Measurements from ENCODE around the gene PSKH1.
"Not testable (repeated sequence)": the region's sequence is repeated elsewhere in the genome, so short reads cannot be mapped to it uniquely, and the experiment has no call there.

PSKH1 gene

GRCh38 chr16:67914758-67915495 lies 21.9 kb downstream of the PSKH1 start:
- Histone ChIP-seq H3K4me3 (ENCODE audit: low read depth, low read length) (no peak overlapping the region), H3K4me1 (peaks cover 28% of the 10 kb centered on the region), H3K9me3 (no peaks in the 10 kb centered on the region), H3K27me3 (no peaks in the 10 kb centered on the region), H3K36me3 (no peaks in the 10 kb centered on the region)
- no peak for TF ChIP-seq CTCF (IDR thresholded peaks at IDR 0.05; ENCODE audit: low read depth, low read length)
- no peak for DNase-seq

GRCh38 chr16:67915496-67915769 lies 22.4 kb downstream of the PSKH1 start:
- not testable (repeated sequence) for H3K9me3 ChIP-seq; H3K27me3 ChIP-seq; H3K36me3 ChIP-seq; DNase-seq; H3K4me3 ChIP-seq (ENCODE audit: low read depth, low read length)
- peaks cover 28% of the 10 kb centered on the region for H3K4me1 ChIP-seq

- no peak for DNase-seq
- Histone ChIP-seq H3K36me3 (no peaks in the 10 kb centered on the region), H3K27me3 (no peaks in the 10 kb centered on the region), H3K9me3 (no peaks in the 10 kb centered on the region), H3K4me1 (peaks cover 28% of the 10 kb centered on the region), H3K4me3 (ENCODE audit: low read depth, low read length) (no peak overlapping the region)
- no peak for TF ChIP-seq CTCF (IDR thresholded peaks at IDR 0.05; ENCODE audit: low read depth, low read length)
Observed at GRCh38 chr16:67915831-67916723, 23.0 kb downstream of the PSKH1 start.

- Histone ChIP-seq H3K36me3 (no peaks in the 10 kb centered on the region), H3K4me1 (peaks cover 28% of the 10 kb centered on the region), H3K9me3 (no peaks in the 10 kb centered on the region), H3K4me3 (ENCODE audit: low read depth, low read length) (no peak overlapping the region), H3K27me3 (no peaks in the 10 kb centered on the region)
- no peak for TF ChIP-seq CTCF (IDR thresholded peaks at IDR 0.05; ENCODE audit: low read depth, low read length)
- DNase-seq: peak; percentile 61
Observed at GRCh38 chr16:67917140-67917851, 24.2 kb downstream of the PSKH1 start.

GRCh38 chr16:67917852-67918236 lies 24.8 kb downstream of the PSKH1 start:
- H3K9me3 ChIP-seq: no peaks in the 10 kb centered on the region
- no peak overlapping the region for H3K4me3 ChIP-seq (ENCODE audit: low read depth, low read length)
- no peak for DNase-seq
- H3K36me3 ChIP-seq: no peaks in the 10 kb centered on the region
- H3K27me3 ChIP-seq: no peaks in the 10 kb centered on the region
- H3K4me1 ChIP-seq: peaks cover 28% of the 10 kb centered on the region
- no peak for TF ChIP-seq CTCF (IDR thresholded peaks at IDR 0.05; ENCODE audit: low read depth, low read length)

GRCh38 chr16:67919622-67920221 lies 26.7 kb downstream of the PSKH1 start:
- H3K27me3 ChIP-seq: no peaks in the 10 kb centered on the region
- TF ChIP-seq CTCF (IDR thresholded peaks at IDR 0.05; ENCODE audit: low read depth, low read length): peak; percentile 48
- DNase-seq: no peak
- H3K36me3 ChIP-seq: no peaks in the 10 kb centered on the region
- H3K9me3 ChIP-seq: no peaks in the 10 kb centered on the region
- no peak overlapping the region for H3K4me3 ChIP-seq (ENCODE audit: low read depth, low read length)
- H3K4me1 ChIP-seq: peaks cover 26% of the 10 kb centered on the region
